Skin of body (tissue), 2 donors: Measurements from ENCODE around the gene RAB30. TPM values are rescaled to one million over a fixed set of nuclear protein-coding genes. Genes with fewer than 3 reads are reported as not detected.
A peak's percentile ranks its signal among the peaks of the same experiment; 100 is the strongest.

Experiments
- DNase-seq: peaks from one replicate; lab custom pipeline; 2025; lab: John Stamatoyannopoulos, UW
- total RNA-seq: library from RNA; depleted of rRNA; stranded (reverse); fragments of >200 nt; gene quantifications from one replicate; pipeline ENCODE4 v1.2.3, GENCODE V29; 2014

Gene RAB30
- total RNA-seq, 1 donor from 2014 or later = 22.4 TPM

GRCh38 chr11:83041126-83041525 is 30.6 kb downstream of the RAB30 start:
- DNase-seq = no peak

DNA sequence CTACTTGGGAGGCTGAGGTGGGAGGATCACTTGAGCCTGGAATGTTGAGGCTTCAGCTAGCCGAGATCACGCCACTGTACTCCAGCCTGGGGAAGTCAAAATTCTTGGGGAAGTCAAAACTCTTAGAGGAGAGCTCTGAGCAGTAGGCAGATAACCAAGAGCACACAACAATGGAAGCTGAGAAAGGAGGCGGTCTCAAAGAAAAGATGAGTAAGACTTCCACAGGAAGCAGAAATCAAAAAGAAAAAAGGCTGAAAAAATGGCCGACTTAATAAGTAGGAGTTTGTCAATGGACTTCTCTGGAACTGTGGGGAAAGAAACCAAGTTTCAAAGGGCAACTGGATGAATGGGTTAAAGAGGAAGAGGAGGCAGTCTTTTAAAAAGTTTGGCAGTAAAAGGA is 32.1 kb downstream of the RAB30 start:
- DNase-seq = no peak

DNA sequence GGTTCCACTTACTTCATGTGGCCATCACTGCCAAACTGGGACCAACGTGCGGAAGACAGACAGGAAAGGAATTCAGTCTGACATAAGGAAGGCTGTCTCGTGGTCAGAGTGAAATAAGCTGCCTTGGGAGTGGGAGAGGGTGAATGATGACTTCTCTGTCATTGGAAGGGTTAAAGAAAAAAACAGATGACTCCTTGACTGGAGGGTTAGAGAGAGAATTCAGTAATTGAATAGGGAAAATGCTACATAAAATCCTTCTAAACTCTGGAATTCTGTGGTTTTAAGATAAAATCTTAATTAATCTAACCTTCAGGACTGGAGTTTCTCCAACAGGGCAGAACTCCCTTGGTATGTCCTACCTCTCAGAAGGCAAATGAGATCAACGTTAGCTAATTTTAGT is 33.8 kb downstream of the RAB30 start:
- DNase-seq = no peak

DNA sequence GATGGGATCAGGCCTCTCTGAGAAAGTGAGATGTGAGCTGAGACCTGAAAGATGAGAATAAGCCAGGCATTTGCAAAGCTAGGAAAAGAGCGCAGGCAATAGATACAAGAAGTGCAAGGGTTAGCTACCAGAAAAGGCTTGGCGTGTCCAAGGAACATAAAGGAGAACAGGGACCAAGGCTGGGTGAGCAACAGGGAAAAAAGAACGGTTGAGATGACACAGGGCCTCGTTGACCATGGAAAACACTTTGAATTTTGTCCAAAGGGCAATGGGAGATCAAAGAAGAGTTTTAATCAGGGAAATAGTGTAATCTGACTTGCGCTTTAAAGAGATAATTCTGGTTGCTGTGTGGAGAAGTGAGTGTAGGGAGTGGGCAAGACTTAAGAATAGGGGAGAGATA is 35.0 kb downstream of the RAB30 start:
- DNase-seq = no peak

DNA sequence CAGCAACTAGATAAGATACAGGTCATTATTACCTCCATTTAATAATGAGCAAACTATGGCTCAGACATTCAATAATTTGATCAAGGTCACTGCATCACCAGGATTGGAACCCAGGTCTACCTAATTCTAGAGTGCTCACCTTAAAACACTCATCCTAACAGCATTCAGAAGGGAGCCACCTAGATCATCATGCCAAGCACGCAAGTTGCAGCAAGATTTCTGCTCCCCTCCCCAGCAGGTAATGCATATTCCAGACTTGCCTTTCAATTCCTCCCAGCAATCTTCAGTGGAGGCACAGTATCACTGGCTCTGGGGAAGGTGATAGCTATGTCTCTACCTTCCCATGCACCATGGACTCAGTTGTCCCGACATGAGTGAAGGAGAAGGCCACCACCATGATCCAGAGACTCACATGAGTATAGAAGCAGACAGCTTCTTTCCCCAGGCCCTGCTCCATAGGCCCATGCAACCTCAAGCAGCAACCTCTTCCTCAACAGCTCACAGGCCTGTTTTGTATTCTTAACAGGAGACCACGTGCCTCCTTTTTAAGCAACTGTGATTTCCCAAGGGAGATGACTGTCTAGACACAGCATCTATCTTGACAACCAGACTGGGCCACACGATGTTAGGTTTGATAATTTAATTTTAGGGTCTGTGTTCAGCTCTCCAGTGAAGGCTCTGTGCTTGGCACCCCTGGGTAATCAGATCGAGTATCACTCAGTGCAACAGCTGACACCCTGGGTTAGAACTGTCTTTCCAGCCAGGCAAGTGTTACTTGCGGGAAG is 36.4 kb downstream of the RAB30 start:
- no peak for DNase-seq

- DNase-seq = no peak
These were observed 37.1 kb downstream of the RAB30 start for GRCh38 chr11:83034673-83035014.

DNA sequence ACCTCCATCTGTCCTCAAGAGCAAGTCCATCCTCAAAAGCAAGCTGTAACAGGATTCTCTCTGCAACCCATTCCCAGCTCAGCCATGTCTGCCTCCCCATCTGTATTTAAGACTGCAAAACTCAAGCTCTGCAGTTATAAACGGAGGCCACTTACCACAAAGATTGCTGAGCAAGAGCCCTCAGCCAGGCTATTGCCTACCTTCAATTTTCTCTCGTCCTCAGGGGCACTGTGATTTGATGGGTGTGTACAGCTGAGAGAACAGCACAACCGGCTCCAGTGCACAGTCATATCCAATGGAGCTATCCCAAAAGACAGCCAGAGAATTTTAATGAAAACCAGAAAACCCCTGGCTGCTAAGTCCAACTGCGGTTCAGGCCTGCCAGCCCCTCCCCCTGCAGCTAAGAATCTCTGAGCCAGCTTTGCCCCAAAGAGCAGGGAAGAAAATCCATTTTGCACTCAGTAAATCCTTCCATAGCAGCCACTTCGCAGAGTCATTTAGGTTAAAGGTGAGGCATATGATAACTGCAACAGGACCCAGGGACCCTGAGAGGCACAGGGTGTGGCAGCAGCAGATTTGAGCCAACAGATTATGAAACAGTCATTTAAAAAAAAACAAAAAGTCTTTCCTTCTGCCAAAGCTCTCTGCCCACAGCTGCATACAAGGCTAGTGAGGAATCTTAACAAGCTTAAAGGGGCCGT is 37.6 kb downstream of the RAB30 start:
- peak; percentile 89 for DNase-seq

DNA sequence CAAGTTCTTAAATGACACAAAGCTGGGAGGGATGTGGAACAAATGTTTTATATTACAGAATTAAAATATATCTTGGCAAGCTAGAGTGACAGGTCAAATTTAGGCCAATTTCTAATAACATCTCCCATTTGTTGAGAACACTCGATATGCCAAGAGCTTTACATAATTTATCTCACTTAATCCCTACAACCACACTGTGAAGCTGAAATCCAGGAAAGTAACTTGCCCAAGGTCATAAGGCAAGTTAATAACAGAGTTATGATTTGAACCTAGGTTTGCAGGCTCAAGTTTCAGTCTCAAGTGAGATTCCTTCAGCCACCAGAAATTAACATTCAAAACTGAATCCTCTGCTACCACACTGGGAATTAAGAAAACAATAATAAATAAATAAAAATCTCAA is 38.3 kb downstream of the RAB30 start:
- DNase-seq = peak; percentile 46

- peak; percentile 72 for DNase-seq
These were observed 40.6 kb downstream of the RAB30 start for GRCh38 chr11:83031127-83031526.

GRCh38 chr11:83027794-83028193 is 43.9 kb downstream of the RAB30 start:
- no peak for DNase-seq

GRCh38 chr11:83027289-83027688 is 44.4 kb downstream of the RAB30 start:
- DNase-seq = no peak

GRCh38 chr11:83026229-83026628 is 45.5 kb downstream of the RAB30 start:
- DNase-seq = no peak

DNA sequence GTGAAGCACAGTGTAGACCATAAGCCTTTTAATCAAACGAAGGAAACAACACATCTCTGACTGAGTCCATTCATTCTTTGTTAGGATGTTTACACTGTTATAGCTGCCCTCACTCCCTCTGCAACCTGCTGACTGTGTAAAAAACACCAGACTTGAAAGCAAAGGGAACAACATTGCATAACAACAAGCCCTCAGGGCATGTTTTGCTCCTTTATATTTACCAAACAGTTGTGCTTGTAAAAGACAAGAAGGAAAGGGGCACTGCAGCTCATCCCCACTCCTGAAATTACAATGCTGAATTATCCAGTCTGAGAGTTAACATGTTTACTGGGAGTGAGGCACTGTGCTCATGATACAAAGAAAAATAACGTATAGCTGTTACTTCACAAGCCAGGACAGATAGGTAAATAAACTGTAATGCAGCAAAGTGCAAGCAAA is 46.4 kb downstream of the RAB30 start:
- DNase-seq = no peak

DNA sequence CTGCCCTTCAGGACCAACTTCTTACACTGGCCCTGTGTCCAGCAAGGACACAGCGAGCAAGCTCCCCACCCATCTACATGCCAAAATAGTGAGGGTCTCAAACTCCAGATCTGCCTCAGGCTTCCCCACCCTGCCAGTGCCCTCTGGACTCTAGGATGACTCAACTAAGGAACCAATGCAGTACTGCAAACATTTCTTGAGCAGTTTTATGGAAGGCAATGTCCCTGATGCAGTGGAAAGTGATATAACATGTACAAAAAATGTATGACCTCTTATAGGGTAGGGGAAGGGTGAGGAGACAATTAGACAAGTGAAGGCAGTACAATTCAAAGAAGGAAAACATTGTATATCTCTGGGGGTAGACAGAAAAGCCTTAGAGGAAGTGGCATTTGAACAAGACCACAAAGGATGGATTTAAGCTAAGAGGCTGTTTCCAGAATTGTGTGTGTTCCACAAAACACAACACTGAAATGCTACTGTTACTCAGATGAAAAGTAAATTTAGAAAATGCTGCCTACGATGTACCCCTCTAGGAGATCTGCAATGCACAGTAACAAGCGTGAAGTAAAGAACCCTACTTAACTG is 47.3 kb downstream of the RAB30 start:
- no peak for DNase-seq

GRCh38 chr11:83023410-83023809 is 48.3 kb downstream of the RAB30 start:
- no peak for DNase-seq

GRCh38 chr11:83021780-83022125 is 49.9 kb downstream of the RAB30 start:
- DNase-seq = no peak

DNA sequence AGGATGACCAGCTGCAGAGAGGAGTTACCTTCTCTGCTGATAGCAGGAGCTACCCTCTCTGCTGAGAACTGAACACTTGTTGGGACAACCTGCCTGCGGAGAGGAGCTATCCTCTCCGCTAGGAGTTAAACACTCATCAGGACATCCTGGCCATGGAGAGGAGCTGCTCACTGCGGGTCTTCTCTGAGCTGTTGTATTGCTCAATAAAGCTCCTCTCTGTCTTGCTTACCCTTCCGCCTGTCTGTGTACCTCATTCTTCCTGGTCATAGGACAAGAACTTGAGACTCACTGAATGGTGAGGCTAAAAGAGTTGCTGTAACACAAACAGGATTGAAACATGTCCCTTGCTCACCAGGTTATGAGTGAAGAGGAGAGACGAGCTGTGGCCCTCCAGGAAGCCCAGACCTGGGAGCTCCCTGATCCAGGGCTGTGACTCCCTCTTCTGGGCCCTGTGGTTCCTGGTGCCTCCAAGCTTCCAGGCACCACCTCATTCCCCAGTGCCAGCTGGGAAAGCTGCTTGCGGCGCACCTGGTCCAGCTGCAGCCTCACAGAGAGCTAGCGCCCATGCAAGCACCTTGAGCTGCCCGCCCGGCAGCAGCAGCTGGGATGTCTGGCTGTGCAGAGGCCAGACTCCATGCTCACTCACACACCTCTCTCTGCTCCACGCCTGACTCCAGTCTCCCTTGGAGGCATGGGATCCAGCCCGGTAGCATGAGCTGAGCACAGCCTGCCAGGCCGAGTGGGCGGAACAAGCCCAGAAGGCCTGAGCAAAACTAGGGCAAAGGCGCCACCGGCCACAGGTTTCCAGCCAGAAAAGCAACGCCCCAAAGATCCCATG is 50.5 kb downstream of the RAB30 start:
- DNase-seq = no peak

DNA sequence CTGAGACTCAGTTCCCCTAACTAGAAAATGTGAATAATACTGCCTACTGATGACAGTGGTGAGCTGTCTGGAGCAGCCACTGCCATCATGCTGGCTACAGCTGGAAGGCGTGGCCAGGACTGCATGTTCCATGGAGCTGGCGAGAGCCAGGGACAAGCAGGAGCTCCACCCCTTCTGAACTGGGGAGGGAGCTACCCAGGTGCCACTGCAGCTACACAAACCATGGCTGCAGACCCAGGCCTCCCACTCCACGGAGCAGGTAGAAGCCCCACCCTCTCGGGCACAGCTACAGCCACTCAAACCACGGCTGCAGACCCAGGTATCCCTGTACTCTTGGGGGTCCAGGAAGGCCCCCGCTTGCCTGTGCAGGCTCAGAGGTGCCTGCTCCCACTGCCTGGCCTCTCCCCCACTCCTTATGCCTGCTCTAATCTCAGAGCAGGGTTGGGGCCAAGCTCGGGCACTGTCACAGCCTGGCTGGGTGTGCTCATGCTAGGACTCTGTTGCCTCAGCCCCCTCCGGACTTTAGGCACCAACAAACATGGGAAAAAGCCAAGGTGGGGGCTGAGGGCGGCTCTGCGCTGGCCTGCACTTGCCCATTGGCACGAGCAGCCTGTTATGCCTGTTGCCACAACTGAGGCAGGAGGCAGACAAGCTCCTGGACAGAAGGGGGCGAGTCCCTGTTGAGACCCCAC is 51.7 kb downstream of the RAB30 start:
- DNase-seq = no peak

DNA sequence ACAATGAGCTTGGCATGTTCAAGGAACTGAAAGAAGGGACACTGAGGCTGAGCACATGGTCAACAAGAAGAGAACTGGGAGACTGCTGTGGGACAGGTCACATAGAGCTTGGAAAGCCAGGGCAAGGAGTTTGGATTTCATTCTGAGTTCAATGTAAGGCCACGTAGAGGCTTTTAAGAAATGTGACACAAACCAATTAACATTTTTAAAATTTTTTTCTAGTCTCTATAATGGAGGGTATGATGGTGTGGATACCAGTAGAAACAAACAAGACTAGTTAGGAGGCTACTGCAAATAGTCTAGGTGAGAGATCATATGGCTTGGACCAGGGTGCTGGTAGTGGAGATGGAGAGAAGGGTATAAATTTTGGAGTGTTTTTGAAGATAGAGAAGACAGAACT is 56.7 kb downstream of the RAB30 start:
- DNase-seq = no peak

- DNase-seq = no peak
These were observed 59.3 kb downstream of the RAB30 start for GRCh38 chr11:83012168-83013067.
